OCI-M2 (cell line): ENCODE data around the gene COL12A1.

Experiments
- DNase-seq: peaks from one replicate; lab custom pipeline; 2025; ENCODE audit not compliant: unreplicated experiment; lab: John Stamatoyannopoulos, UW

COL12A1 gene

GRCh38 chr6:75180864-75181263 is 25.0 kb downstream of the COL12A1 start:
- no peak for DNase-seq

- DNase-seq: no peak
Observed at GRCh38 chr6:75178757-75179156, 27.1 kb downstream of the COL12A1 start.

DNA sequence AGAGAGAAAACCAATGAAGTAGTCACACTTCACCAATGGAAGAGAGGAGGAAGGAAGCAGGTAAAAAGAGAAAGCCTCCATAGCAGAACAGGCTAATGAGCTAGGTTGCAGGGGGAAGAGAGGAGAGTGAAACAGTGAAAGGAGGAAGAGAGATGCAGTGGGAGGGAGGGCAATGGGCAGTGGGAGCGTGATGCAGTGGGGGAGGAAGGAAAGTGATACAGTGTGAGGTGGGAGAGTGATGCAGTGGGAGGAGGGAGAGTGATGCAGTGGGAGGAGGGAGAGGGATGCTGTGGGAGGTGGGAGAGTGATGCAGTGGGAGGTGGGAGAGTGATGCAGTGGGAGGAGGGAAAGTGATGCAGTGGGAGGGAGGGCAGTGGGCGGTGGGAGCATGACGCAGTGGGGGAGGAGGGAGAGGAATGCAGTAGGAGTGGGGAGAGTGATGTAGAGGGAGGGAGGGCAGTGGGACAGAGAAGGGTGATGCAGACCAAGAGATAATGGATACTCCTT is 29.7 kb downstream of the COL12A1 start:
- no peak for DNase-seq

- DNase-seq: no peak
Observed at GRCh38 chr6:75171986-75172385, 33.9 kb downstream of the COL12A1 start.

DNA sequence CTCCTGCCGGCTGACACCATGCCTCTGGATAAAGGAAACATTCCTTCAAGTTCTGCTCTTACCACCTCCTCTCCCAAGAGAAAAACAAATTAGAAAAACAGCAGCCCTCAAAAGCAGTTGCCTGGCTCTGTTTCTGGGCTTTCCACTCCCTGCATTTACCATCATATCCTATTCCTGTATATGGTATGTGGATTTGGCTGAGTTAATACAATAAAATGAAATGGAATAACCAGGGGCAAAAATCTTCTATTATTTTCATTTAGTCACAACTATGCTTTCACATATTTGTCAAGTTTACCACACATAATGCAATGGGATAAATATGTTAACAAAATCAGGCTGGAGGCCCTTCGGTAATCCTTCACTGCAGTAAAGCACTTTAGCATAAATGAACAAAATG is 34.3 kb downstream of the COL12A1 start:
- no peak for DNase-seq

GRCh38 chr6:75170691-75171560 is 34.9 kb downstream of the COL12A1 start:
- DNase-seq: no peak

DNA sequence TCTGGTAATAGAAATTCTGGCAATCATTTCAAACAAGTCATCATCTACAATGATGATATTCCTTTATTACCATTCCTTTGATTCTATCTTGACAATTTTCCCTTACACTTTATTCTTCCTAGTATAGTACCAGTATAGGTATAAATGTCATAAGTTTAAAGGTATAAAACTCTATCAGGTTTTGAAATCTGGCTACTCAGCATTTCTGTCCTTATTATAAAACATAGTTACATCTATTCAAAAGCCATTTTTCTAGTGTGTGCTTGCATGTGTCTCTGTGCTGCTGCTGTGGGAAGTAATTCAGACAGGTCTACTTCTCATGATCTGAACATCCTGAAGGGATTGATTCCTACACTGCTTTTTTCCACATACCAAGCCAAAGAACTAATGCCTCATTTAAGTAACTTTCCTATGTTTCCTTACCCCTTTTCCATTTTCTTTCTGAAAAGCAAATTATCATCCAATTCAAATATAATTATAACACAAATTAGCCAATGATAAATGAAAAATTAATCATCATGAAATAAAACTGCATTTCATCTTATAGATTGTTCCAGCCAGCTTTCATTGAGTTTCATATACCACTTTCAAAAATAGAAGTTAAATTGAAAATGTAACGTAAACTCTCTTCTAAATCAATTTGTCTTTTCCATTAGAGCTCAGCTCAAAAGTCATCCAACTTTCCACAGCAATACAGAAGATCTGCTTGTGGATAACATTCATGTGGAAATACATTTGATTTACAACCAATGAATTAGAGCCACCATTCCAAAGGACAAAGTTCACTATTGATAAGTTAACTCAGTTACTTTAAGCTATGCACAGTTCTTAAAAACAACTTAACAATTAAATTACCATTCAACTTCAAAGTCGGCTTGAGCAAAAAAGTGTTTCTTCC is 35.9 kb downstream of the COL12A1 start:
- no peak for DNase-seq

DNA sequence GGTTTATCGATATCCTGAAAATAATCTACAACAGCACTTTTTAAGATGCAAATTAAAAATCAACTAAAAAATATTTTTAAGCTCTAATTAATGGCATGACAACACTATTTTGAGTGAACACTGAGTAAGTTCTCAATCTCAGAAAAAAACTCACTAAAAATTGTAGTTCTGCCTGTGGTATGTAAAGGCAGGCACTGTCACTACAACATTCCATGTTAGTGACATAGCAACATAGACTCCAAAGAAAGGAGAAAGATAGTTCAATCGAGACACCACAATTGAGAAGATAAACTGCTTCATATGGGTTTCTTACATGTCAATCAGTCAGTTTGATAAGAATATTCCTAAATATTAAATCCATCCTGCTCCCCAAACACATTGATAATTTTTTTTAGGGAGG is 38.0 kb downstream of the COL12A1 start:
- DNase-seq: no peak

- DNase-seq: no peak
Observed at GRCh38 chr6:75167325-75167724, 38.5 kb downstream of the COL12A1 start.

DNA sequence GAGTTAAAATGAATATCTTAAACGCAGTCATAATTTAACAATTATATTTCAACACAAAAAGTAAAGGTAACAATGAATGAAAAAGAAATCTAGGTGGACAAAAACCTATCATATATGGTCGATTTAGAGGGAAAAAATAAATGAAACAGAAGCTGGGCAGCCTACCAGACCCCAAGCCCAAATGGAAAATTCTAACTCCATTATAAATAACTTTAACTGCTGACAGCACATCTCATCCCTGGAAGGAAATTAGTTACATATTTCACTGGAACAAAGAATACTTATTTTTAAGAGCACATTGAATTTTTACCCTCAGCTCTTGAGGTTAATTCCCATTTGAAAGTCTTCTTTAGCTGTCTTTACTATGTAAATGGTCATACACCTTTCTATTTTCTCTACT is 39.1 kb downstream of the COL12A1 start:
- no peak for DNase-seq

DNA sequence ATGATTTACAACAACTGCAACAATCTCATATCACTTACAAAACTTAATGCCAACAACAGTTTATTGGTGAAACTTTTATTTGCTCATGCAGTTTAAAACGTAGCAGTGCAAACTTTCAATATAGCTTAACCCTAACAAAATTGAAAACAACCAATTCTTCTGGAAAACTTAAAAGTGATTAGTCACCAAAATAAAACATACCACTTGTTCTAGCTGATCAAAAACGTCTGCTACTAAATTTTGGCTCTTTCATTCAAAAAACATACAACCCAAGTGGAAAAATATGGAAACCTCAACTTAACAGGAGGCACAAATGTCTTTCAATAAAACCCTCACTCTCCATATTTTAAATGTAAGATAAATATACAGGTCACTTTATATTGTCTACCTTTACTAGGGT is 39.6 kb downstream of the COL12A1 start:
- DNase-seq: no peak

GRCh38 chr6:75158176-75158575 is 47.7 kb downstream of the COL12A1 start:
- DNase-seq: no peak

- DNase-seq: no peak
Observed at GRCh38 chr6:75157336-75157735, 48.5 kb downstream of the COL12A1 start.

DNA sequence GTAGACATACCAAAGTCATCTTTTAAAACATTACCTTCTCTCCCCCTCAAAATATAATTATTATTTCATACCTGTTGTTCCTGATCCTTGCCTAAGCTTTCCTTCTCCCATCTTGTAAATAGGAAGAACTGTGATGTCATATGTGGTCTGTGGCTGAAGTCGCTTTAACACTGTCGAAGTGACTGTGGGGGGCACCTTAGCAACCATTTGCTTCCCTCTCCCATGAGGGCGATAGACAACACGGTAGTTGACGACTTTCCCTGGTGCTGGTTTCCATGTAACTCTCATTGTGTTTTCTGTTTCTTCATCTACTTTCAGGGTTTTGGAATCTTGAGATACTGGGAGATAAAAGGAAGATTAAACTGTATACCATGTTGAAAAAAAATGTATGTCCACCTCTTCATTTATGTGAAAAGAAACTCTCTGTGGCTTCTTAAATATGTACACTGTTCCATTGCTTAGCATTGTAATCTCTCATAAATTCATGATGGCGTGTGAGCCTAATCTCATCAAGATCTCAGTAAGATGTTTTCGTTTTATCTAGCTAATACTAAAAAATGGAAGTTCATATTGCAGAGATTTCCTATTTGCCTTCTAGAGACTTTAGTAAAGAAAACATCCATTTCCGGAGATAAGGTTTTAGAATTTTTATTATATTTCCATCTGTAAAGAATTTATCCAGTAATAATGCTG is 49.5 kb downstream of the COL12A1 start:
- no peak for DNase-seq

- DNase-seq: no peak
Observed at GRCh38 chr6:75155631-75156030, 50.2 kb downstream of the COL12A1 start.

- DNase-seq: no peak
Observed at GRCh38 chr6:75154973-75155372, 50.9 kb downstream of the COL12A1 start.

DNA sequence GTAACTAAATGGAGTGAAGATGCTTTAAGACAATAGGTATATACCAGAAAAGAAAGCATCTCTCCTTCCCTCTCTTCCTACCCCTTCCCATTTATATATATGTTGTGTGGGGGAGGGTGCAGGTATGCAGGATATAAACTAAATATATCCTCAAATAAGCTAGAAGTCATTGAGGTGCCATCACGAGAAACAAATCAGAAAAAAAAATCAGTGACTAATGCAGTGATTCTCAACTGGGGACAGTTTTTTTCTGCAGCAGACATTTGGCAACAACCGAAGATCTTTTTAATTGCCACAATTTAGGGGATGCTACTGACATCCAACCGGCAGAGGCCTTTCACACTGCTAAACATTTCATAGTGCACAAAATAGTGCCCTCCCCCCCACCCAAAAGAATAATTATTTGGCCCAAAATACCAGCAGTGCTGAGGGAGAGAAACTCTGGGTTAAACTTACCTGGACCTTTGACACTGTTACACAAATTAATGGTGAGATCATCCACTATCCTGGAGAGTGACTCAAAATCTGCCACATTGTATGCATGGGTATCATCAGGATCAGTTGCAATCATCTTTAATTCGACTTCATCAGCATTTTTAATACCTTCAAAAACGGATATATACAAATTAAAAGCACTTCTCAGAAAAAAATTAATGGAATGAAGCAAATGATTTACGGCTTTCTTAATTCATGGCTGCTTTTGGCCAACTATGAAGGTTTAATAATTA is 55.0 kb downstream of the COL12A1 start:
- DNase-seq: no peak

DNA sequence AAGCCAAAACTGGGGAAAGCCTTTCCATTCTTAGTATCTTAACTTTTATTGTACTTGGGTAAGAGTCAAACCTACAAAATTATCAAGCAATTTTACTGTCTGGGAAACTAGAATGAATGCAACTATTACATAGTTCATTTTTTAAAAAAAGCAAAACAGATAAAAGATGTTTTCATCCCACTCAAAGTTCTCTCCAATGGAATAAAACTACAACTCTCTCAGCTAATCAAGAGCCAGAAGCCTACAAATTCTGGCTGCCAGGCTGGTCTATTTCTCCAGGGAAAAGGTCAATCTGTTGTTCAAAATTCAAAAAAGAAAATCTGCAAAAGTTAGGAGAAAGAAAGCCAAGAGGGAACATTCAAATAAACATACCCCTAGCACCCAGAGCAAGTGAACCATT is 56.2 kb downstream of the COL12A1 start:
- DNase-seq: no peak

GRCh38 chr6:75149240-75149639 is 56.6 kb downstream of the COL12A1 start:
- DNase-seq: no peak

GRCh38 chr6:75147512-75147911 is 58.3 kb downstream of the COL12A1 start:
- DNase-seq: no peak

DNA sequence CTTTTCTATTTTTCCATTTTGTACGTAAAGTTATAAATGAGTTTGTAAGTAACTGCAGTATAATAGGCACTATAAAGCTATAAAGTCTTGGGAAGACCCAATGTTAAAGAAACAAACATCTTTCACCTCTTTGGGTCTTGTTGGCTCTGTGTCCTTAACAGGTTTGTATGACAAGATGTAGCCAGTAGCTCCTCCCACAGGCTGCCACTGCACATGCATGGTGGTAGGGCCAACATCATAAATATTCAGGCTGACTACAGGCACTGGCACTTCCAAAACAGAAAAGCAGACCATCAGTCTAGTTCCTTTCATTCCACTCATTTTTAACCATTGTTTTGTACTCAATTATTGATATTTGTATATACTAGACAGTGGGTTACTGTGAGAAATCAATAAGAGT is 59.9 kb downstream of the COL12A1 start:
- no peak for DNase-seq
